Ureter (tissue), 1 donor: ENCODE results near the gene FBXL20. TPM values are rescaled to one million over a fixed set of nuclear protein-coding genes. Genes with fewer than 3 reads are reported as not detected.
"Not testable (repeated sequence)": the region's sequence is repeated elsewhere in the genome, so short reads cannot be mapped to it uniquely, and the experiment has no call there.

Experiments used
- DNase-seq: peaks from one replicate; pipeline ENCODE4 v3.0.0-alpha.2; 2020; ENCODE audit warnings: low spot score
- total RNA-seq: library from RNA; stranded (reverse); gene quantifications from one replicate; pipeline ENCODE4 v1.2.4, GENCODE V29; 2023
- donor health status: DM: yes; HTN: yes; CAD: no.

Gene FBXL20
- 19.4 TPM for total RNA-seq

- DNase-seq = peak; percentile 94
Measured at GRCh38 chr17:39401412-39402243, at the start of gene FBXL20. Gene FBXL20 (minus strand): TSS chr17:39401626. CDS start chr17:39401402, 224 bp downstream.

GRCh38 chr17:39450847-39451581 lies 49.6 kb upstream of the FBXL20 start, which contains the start of gene MED1:
Gene MED1 (minus strand): TSS chr17:39451263. CDS start chr17:39451062, 201 bp downstream.
- peak; percentile 94 for DNase-seq

GRCh38 chr17:39450051-39450450 lies 48.6 kb upstream of the FBXL20 start:
- no peak for DNase-seq

- DNase-seq = no peak
Measured at GRCh38 chr17:39447561-39447960, 46.1 kb upstream of the FBXL20 start.

- no peak for DNase-seq
Measured at GRCh38 chr17:39443326-39443725, 41.9 kb upstream of the FBXL20 start.

GRCh38 chr17:39439868-39440267 lies 38.4 kb upstream of the FBXL20 start:
- not testable (repeated sequence) for DNase-seq

- DNase-seq = no peak
Measured at GRCh38 chr17:39429600-39429999, 28.2 kb upstream of the FBXL20 start.

GRCh38 chr17:39416141-39416540 lies 14.7 kb upstream of the FBXL20 start:
- DNase-seq = no peak

GRCh38 chr17:39410279-39410678 lies 8.9 kb upstream of the FBXL20 start:
- no peak for DNase-seq

- DNase-seq = no peak
Measured at GRCh38 chr17:39408360-39408759, 6.9 kb upstream of the FBXL20 start.

- no peak for DNase-seq
Measured at GRCh38 chr17:39406951-39407350, 5.5 kb upstream of the FBXL20 start.

GRCh38 chr17:39405436-39405835 lies 4.0 kb upstream of the FBXL20 start:
- DNase-seq = no peak

GRCh38 chr17:39404542-39405378 lies 3.3 kb upstream of the FBXL20 start:
- no peak for DNase-seq

GRCh38 chr17:39402890-39403605 lies 1.6 kb upstream of the FBXL20 start:
- no peak for DNase-seq

GRCh38 chr17:39402244-39402889 lies 941 bp upstream of the FBXL20 start:
- DNase-seq = peak; percentile 90

- DNase-seq = peak; percentile 50
Measured at GRCh38 chr17:39400547-39401411, 647 bp downstream of the FBXL20 start.

GRCh38 chr17:39399791-39400190 lies 1.6 kb downstream of the FBXL20 start:
- no peak for DNase-seq

- DNase-seq = no peak
Measured at GRCh38 chr17:39393736-39394135, 7.7 kb downstream of the FBXL20 start.

GRCh38 chr17:39391448-39391847 lies 10.0 kb downstream of the FBXL20 start:
- no peak for DNase-seq

GRCh38 chr17:39385040-39385439 lies 16.4 kb downstream of the FBXL20 start:
- no peak for DNase-seq
